NCI-H2227 (cell line): Measurements from ENCODE around the gene DAPK2.
"Not testable (repeated sequence)": the region's sequence is repeated elsewhere in the genome, so short reads cannot be mapped to it uniquely, and the experiment has no call there.

Experiments
- DNase-seq: peaks from one replicate; lab custom pipeline; 2025; ENCODE audit not compliant: unreplicated experiment; lab: John Stamatoyannopoulos, UW

Gene DAPK2

GRCh38 chr15:63977119-63977518 is 69.2 kb downstream of the DAPK2 start:
- no peak for DNase-seq

GRCh38 chr15:63974021-63974420 is 72.3 kb downstream of the DAPK2 start:
- no peak for DNase-seq

GRCh38 chr15:63973212-63974009 is 72.9 kb downstream of the DAPK2 start:
- no peak for DNase-seq

GRCh38 chr15:63972801-63973200 is 73.5 kb downstream of the DAPK2 start:
- no peak for DNase-seq

GRCh38 chr15:63971904-63972303 is 74.4 kb downstream of the DAPK2 start:
- DNase-seq: no peak

GRCh38 chr15:63971427-63971805 is 74.9 kb downstream of the DAPK2 start:
- DNase-seq: no peak

- no peak for DNase-seq
These were observed 75.5 kb downstream of the DAPK2 start for GRCh38 chr15:63970621-63971426.

- DNase-seq: no peak
These were observed 76.4 kb downstream of the DAPK2 start for GRCh38 chr15:63969652-63970421.

GRCh38 chr15:63968700-63969099 is 77.6 kb downstream of the DAPK2 start:
- DNase-seq: no peak

- no peak for DNase-seq
These were observed 78.2 kb downstream of the DAPK2 start for GRCh38 chr15:63968122-63968524.

GRCh38 chr15:63967616-63968015 is 78.7 kb downstream of the DAPK2 start:
- no peak for DNase-seq

GRCh38 chr15:63962947-63963721 is 83.2 kb downstream of the DAPK2 start:
- not testable (repeated sequence) for DNase-seq

- DNase-seq: no peak
These were observed 92.8 kb downstream of the DAPK2 start for GRCh38 chr15:63953524-63953923.

GRCh38 chr15:63950911-63951481 is 95.3 kb downstream of the DAPK2 start:
- DNase-seq: no peak

- DNase-seq: no peak
These were observed 97.3 kb downstream of the DAPK2 start for GRCh38 chr15:63948971-63949370.

- no peak for DNase-seq
These were observed 97.8 kb downstream of the DAPK2 start for GRCh38 chr15:63948436-63948835.

GRCh38 chr15:63947228-63947627 is 99.1 kb downstream of the DAPK2 start:
- DNase-seq: no peak

- DNase-seq: no peak
These were observed 99.7 kb downstream of the DAPK2 start for GRCh38 chr15:63946524-63947065.

GRCh38 chr15:63945838-63946298 is 100.4 kb downstream of the DAPK2 start:
- DNase-seq: no peak
